ENCODE data around the gene OSTM1. TPM values are rescaled to one million over a fixed set of nuclear protein-coding genes. Genes with fewer than 3 reads are reported as not detected.

Gene OSTM1
- total and polyA plus RNA-seq, 9 of the 15 experiments (the other 6 are each of a cell fraction or from before 2014, with no cell fraction given), result 5.6 to 29.5 (median 16.3) TPM

DNA sequence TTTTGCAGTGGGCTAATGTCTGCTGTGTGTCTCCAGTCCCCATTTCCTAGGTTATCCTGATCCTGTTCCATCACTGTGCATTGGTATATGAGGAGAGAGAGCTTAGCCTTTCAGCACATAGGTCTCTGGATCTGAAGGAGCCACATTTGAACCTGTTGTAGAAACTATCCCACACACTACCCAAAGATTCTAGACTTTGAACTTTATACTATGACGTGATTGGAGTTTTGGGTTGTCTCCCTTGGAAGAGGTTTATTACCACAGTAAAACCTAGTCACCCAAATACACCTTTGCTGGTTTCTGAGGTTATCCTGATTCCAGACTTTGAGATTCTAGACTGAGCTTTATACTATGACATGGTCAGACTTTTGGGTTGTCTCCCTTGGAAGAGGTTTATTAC, 8.0 kb upstream of the OSTM1 start:
- Histone ChIP-seq H2AFZ (ENCODE audit: low read depth, low read length) (no peak overlapping the region), H3K9me3 (replicated peaks; ENCODE audit: control insufficient read depth, insufficient read depth, low read depth, low read length) (no peaks in the 10 kb centered on the region), H3K9me1 (ENCODE audit: control insufficient read depth, insufficient read depth, low read length) (no peaks in the 10 kb centered on the region), H4K20me1 (replicated peaks; ENCODE audit: control insufficient read depth, insufficient read depth, low read length) (no peaks in the 10 kb centered on the region), H3K4me3 (no peak overlapping the region), H3K4me1 (replicated peaks in 1 of 2; ENCODE audit: control insufficient read depth in 2 of 2, insufficient read depth in 2 of 2, low read length in 2 of 2) (no peaks in the 10 kb centered on the region), H3K9ac (ENCODE audit: insufficient read depth in 1 of 2, low read depth in 2 of 2, low read length in 2 of 2) (no peak overlapping the region), H3K4me2 (ENCODE audit: insufficient read depth, low read length) (no peak overlapping the region), H3K36me3 (ENCODE audit: control insufficient read depth, insufficient read depth, low read length) (no peaks in the 10 kb centered on the region), H3K27me3 (ENCODE audit: control insufficient read depth in 2 of 2, insufficient read depth in 2 of 2, low read length in 2 of 2) (peaks cover 0 to 5% of the 10 kb centered on the region in 2 experiments; a peak in 3 of 5 replicates), H3K79me2 (ENCODE audit: control insufficient read depth, insufficient read depth, low read length) (no peaks in the 10 kb centered on the region), H3K27ac (ENCODE audit: extremely low read depth, low read depth, low read length) (no peak overlapping the region)
- no TSS peak for BruUV-seq (replicated peaks)
- CTCF ChIA-PET (ENCODE audit: low intra/inter-chr PET ratio), result no interaction called here
- ATAC-seq (no peak), FAIRE-seq (no peak), DNase-seq (ENCODE audit: extremely low read depth in 1 of 4, low spot score in 3 of 4) (no peak)
- POLR2A ChIA-PET, result interaction anchor here (0.6 to 0.7 kb wide), 2 partner anchors 53 to 723 kb away, joined by 3 read pairs; no protein-coding TSS in a partner anchor
- in situ Hi-C loops (cut with MboI), result no loop called here
- intact Hi-C loops (cut with micrococcal nuclease), result no loop called here
- WGBS (ENCODE audit: insufficient coverage, low coverage, missing lambda C conversion rate), result 14% methylated on average over 1 of the region's 1 CpG
- TF ChIP-seq, protein P1, sequence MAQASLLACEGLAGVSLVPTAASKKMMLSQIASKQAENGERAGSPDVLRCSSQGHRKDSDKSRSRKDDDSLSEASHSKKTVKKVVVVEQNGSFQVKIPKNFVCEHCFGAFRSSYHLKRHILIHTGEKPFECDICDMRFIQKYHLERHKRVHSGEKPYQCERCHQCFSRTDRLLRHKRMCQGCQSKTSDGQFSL (CRISPR knock-in tag; IDR thresholded peaks at IDR 0.05), result no peak
- TF ChIP-seq, protein P1 (tag; IDR thresholded peaks at IDR 0.05), result no peak
- no peak for TF ChIP-seq CHCHD3 (CRISPR knock-in tag; IDR thresholded peaks at IDR 0.05)
- no peak for TF ChIP-seq TRIM28 (IDR thresholded peaks at IDR 0.05)
- TF ChIP-seq ZNF24 (IDR thresholded peaks at IDR 0.05), result no peak
- TF ChIP-seq, protein P2, sequence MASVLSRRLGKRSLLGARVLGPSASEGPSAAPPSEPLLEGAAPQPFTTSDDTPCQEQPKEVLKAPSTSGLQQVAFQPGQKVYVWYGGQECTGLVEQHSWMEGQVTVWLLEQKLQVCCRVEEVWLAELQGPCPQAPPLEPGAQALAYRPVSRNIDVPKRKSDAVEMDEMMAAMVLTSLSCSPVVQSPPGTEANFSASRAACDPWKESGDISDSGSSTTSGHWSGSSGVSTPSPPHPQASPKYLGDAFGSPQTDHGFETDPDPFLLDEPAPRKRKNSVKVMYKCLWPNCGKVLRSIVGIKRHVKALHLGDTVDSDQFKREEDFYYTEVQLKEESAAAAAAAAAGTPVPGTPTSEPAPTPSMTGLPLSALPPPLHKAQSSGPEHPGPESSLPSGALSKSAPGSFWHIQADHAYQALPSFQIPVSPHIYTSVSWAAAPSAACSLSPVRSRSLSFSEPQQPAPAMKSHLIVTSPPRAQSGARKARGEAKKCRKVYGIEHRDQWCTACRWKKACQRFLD (CRISPR knock-in tag; IDR thresholded peaks at IDR 0.05), result no peak
- no peak for TF ChIP-seq NCOA1 (IDR thresholded peaks at IDR 0.05; ENCODE audit: low read depth)
- TF ChIP-seq, protein P3, sequence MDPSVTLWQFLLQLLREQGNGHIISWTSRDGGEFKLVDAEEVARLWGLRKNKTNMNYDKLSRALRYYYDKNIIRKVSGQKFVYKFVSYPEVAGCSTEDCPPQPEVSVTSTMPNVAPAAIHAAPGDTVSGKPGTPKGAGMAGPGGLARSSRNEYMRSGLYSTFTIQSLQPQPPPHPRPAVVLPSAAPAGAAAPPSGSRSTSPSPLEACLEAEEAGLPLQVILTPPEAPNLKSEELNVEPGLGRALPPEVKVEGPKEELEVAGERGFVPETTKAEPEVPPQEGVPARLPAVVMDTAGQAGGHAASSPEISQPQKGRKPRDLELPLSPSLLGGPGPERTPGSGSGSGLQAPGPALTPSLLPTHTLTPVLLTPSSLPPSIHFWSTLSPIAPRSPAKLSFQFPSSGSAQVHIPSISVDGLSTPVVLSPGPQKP (CRISPR knock-in tag; IDR thresholded peaks at IDR 0.05), result no peak
- TF ChIP-seq, protein P4, sequence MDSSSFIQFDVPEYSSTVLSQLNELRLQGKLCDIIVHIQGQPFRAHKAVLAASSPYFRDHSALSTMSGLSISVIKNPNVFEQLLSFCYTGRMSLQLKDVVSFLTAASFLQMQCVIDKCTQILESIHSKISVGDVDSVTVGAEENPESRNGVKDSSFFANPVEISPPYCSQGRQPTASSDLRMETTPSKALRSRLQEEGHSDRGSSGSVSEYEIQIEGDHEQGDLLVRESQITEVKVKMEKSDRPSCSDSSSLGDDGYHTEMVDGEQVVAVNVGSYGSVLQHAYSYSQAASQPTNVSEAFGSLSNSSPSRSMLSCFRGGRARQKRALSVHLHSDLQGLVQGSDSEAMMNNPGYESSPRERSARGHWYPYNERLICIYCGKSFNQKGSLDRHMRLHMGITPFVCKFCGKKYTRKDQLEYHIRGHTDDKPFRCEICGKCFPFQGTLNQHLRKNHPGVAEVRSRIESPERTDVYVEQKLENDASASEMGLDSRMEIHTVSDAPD (CRISPR knock-in tag; IDR thresholded peaks at IDR 0.05), result no peak
- TF ChIP-seq, protein P5, sequence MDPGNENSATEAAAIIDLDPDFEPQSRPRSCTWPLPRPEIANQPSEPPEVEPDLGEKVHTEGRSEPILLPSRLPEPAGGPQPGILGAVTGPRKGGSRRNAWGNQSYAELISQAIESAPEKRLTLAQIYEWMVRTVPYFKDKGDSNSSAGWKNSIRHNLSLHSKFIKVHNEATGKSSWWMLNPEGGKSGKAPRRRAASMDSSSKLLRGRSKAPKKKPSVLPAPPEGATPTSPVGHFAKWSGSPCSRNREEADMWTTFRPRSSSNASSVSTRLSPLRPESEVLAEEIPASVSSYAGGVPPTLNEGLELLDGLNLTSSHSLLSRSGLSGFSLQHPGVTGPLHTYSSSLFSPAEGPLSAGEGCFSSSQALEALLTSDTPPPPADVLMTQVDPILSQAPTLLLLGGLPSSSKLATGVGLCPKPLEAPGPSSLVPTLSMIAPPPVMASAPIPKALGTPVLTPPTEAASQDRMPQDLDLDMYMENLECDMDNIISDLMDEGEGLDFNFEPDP (CRISPR knock-in tag; IDR thresholded peaks at IDR 0.05), result no peak
- TF ChIP-seq, protein P6, sequence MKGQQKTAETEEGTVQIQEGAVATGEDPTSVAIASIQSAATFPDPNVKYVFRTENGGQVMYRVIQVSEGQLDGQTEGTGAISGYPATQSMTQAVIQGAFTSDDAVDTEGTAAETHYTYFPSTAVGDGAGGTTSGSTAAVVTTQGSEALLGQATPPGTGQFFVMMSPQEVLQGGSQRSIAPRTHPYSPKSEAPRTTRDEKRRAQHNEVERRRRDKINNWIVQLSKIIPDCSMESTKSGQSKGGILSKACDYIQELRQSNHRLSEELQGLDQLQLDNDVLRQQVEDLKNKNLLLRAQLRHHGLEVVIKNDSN (CRISPR knock-in tag; IDR thresholded peaks at IDR 0.05), result no peak
- no peak for TF ChIP-seq KHSRP (IDR thresholded peaks at IDR 0.05)
- no peak for TF ChIP-seq SMAD1 (IDR thresholded peaks at IDR 0.05; ENCODE audit: low read depth, low read length, partially characterized antibody)
- TF ChIP-seq, protein P7, sequence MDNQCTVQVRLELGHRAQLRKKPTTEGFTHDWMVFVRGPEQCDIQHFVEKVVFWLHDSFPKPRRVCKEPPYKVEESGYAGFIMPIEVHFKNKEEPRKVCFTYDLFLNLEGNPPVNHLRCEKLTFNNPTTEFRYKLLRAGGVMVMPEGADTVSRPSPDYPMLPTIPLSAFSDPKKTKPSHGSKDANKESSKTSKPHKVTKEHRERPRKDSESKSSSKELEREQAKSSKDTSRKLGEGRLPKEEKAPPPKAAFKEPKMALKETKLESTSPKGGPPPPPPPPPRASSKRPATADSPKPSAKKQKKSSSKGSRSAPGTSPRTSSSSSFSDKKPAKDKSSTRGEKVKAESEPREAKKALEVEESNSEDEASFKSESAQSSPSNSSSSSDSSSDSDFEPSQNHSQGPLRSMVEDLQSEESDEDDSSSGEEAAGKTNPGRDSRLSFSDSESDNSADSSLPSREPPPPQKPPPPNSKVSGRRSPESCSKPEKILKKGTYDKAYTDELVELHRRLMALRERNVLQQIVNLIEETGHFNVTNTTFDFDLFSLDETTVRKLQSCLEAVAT (IDR thresholded peaks at IDR 0.05), result no peak
- no peak for TF ChIP-seq GATAD2B (IDR thresholded peaks at IDR 0.05; ENCODE audit: borderline replicate concordance)
- TF ChIP-seq ZBED1 (IDR thresholded peaks at IDR 0.05), result no peak

All from K562 (cell line).